DLD1 (cell line): Measurements from ENCODE around the gene ZNF423.

Experiments
- in situ Hi-C: cut with HindIII; loops from 2 replicates; pipeline ENCODE4 v1.10.0; 2017; ENCODE audit warnings: low sequenced_read_pairs

Gene ZNF423

GRCh38 chr16:49828533-49829267 lies 27.2 kb downstream of the ZNF423 start:
- in situ Hi-C loops: no loop called here

GRCh38 chr16:49827805-49828438 lies 28.0 kb downstream of the ZNF423 start:
- in situ Hi-C loops: no loop called here

- in situ Hi-C loops: no loop called here
These were observed 29.4 kb downstream of the ZNF423 start for GRCh38 chr16:49826515-49826914.

- in situ Hi-C loops: no loop called here
These were observed 30.9 kb downstream of the ZNF423 start for GRCh38 chr16:49825041-49825440.

- in situ Hi-C loops: no loop called here
These were observed 31.3 kb downstream of the ZNF423 start for GRCh38 chr16:49824593-49824992.

GRCh38 chr16:49822649-49823370 lies 33.1 kb downstream of the ZNF423 start:
- in situ Hi-C loops: no loop called here

GRCh38 chr16:49821614-49822282 lies 34.2 kb downstream of the ZNF423 start:
- in situ Hi-C loops: no loop called here

- in situ Hi-C loops: no loop called here
These were observed 34.8 kb downstream of the ZNF423 start for GRCh38 chr16:49821156-49821555.

- in situ Hi-C loops: no loop called here
These were observed 38.0 kb downstream of the ZNF423 start for GRCh38 chr16:49817754-49818507.

GRCh38 chr16:49816875-49817274 lies 39.0 kb downstream of the ZNF423 start:
- in situ Hi-C loops: no loop called here

GRCh38 chr16:49811644-49812334 lies 44.1 kb downstream of the ZNF423 start:
- in situ Hi-C loops: no loop called here

- in situ Hi-C loops: no loop called here
These were observed 45.1 kb downstream of the ZNF423 start for GRCh38 chr16:49810831-49811230.

- in situ Hi-C loops: no loop called here
These were observed 46.4 kb downstream of the ZNF423 start for GRCh38 chr16:49809561-49809960.

- in situ Hi-C loops: no loop called here
These were observed 46.9 kb downstream of the ZNF423 start for GRCh38 chr16:49809062-49809461.

GRCh38 chr16:49806446-49806845 lies 49.5 kb downstream of the ZNF423 start:
- in situ Hi-C loops: no loop called here

GRCh38 chr16:49801290-49801689 lies 54.6 kb downstream of the ZNF423 start:
- in situ Hi-C loops: no loop called here

GRCh38 chr16:49800876-49801275 lies 55.0 kb downstream of the ZNF423 start:
- in situ Hi-C loops: no loop called here

- in situ Hi-C loops: no loop called here
These were observed 55.5 kb downstream of the ZNF423 start for GRCh38 chr16:49800441-49800840.

GRCh38 chr16:49799172-49799571 lies 56.7 kb downstream of the ZNF423 start:
- in situ Hi-C loops: no loop called here

GRCh38 chr16:49795513-49795912 lies 60.4 kb downstream of the ZNF423 start:
- in situ Hi-C loops: no loop called here
